HCT116 (cell line): Measurements from ENCODE around the gene SIX3. TPM values are rescaled to one million over a fixed set of nuclear protein-coding genes. Genes with fewer than 3 reads are reported as not detected.
A peak's percentile ranks its signal among the peaks of the same experiment; 100 is the strongest.

Experiments used
- ATAC-seq: fragments of 200-7000 bp; cut with Tn5 transposase; 2 replicates; pipeline ENCODE4 v1.9.1; 2020; ENCODE audit warnings: mild to moderate bottlenecking, moderate library complexity
- BruUV-seq: library from RNA; stranded (reverse); fragments of 400-500 nt; replicated peaks from 2 replicates; lab custom pipeline; 2021; lab: Mats Ljungman, UMichigan
- CTCF ChIA-PET: fragments of 300-600 bp; sonication (Branson Sonifier 250); formaldehyde crosslinking; loops from one replicate; lab custom pipeline; 2021; ENCODE audit warnings: antibody characterized with exemption; lab: Charles Lee
- POLR2A ChIA-PET: fragments of 300-600, 350-600 bp; sonication (Branson Sonifier 250); formaldehyde crosslinking; loops from one replicate; lab custom pipeline; 2021; ENCODE audit warnings: antibody characterized with exemption; lab: Charles Lee
- RAD21 ChIA-PET, 2 experiments: fragments of 300-600 bp; sonication (Branson Sonifier 250); formaldehyde crosslinking; loops; one replicate each; lab custom pipeline; 2023; ENCODE audit warnings: low total read pairs in 2 of 2; ENCODE audit not compliant: uncharacterized antibody in 2 of 2, unreplicated experiment in 2 of 2, low non-redundant PET in 1 of 2; lab: Charles Lee
- DNase-seq: peaks from one replicate; pipeline ENCODE4 v3.0.0-alpha.2; 2010; ENCODE audit warnings: low read depth, low spot score
- H2AFZ ChIP-seq: fragments of 200-600 bp; shearing (Covaris generic), sonication (generic); 2 replicates; pipeline ENCODE4 v1.6.1; 2017; ENCODE audit warnings: low read depth, mixed run types, mixed read lengths, antibody characterized with exemption, low read length; ENCODE audit not compliant: poor library complexity, severe bottlenecking
- H3K27ac ChIP-seq: 2 replicates; pipeline ENCODE4 v1.5.1; 2012; ENCODE audit warnings: low read depth, low read length
- H3K27me3 ChIP-seq: fragments of 200-600 bp; sonication (generic); 2 replicates; pipeline ENCODE4 v1.6.1; 2016; ENCODE audit warnings: mixed run types, low read length, mixed read lengths; ENCODE audit not compliant: insufficient read depth
- H3K36me3 ChIP-seq, 2 experiments: fragments of 200-500 bp in 1 of 2; fragments of 200-600 bp in 1 of 2; sonication (Bioruptor generic) in 1 of 2; sonication (generic) in 1 of 2; 2 replicates each; pipeline versions ENCODE4 v1.5.1 to v1.6.1; 2014 to 2016; ENCODE audit warnings: low read length in 2 of 2, inconsistent platforms in 1 of 2, mixed read lengths in 1 of 2, mixed run types in 1 of 2; ENCODE audit not compliant: insufficient read depth in 2 of 2, control insufficient read depth in 1 of 2
- H3K4me1 ChIP-seq, 2 experiments: fragments of 200-600 bp in 1 of 2; sonication (generic) in 1 of 2; 2 replicates each; pipeline versions ENCODE4 v1.5.1 to v1.6.1; 2012 to 2017; ENCODE audit warnings: low read length in 2 of 2, inconsistent platforms in 1 of 2, mild to moderate bottlenecking in 1 of 2, mixed read lengths in 1 of 2, mixed run types in 1 of 2, moderate library complexity in 1 of 2; ENCODE audit not compliant: insufficient read depth in 2 of 2, control insufficient read depth in 1 of 2
- H3K4me2 ChIP-seq: fragments of 200-600 bp; sonication (generic); 2 replicates; pipeline ENCODE4 v1.6.1; 2017; ENCODE audit warnings: mixed run types, low read length, mixed read lengths
- H3K4me3 ChIP-seq, 2 experiments: fragments of 200-600 bp in 1 of 2; sonication (generic) in 1 of 2; replicated peaks in 1 of 2; 2 replicates each; pipeline ENCODE4 v1.5.1; 2011 to 2016; ENCODE audit warnings: low read length in 2 of 2, control low read depth in 1 of 2, low read depth in 1 of 2, mild to moderate bottlenecking in 1 of 2, mixed read lengths in 1 of 2, mixed run types in 1 of 2
- H3K79me2 ChIP-seq: fragments of 200-600 bp; sonication (generic); 2 replicates; pipeline ENCODE4 v1.6.1; 2017; ENCODE audit warnings: mild to moderate bottlenecking, mixed run types, low read length, moderate library complexity, mixed read lengths; ENCODE audit not compliant: insufficient read depth
- H3K9ac ChIP-seq: fragments of 200-600 bp; sonication (generic); 2 replicates; pipeline ENCODE4 v1.6.1; 2016; ENCODE audit warnings: low read length, mixed read lengths
- H3K9me2 ChIP-seq: fragments of 200-600 bp; sonication (generic), shearing (Covaris generic); 2 replicates; pipeline ENCODE4 v1.6.1; 2017; ENCODE audit warnings: mixed run types, mild to moderate bottlenecking, moderate library complexity; ENCODE audit not compliant: insufficient read depth
- H3K9me3 ChIP-seq, 2 experiments: fragments of 200-500 bp in 1 of 2; fragments of 200-600 bp in 1 of 2; sonication (Bioruptor generic) in 1 of 2; sonication (generic) in 1 of 2; 2 replicates each; pipeline ENCODE4 v1.6.1; 2014 to 2017; ENCODE audit warnings: low read length in 2 of 2, mixed read lengths in 2 of 2, inconsistent platforms in 1 of 2, low read depth in 1 of 2, mild to moderate bottlenecking in 1 of 2, mixed run types in 1 of 2, moderate library complexity in 1 of 2; ENCODE audit not compliant: control insufficient read depth in 1 of 2, insufficient read depth in 1 of 2
- H4K20me1 ChIP-seq: fragments of 200-600 bp; sonication (generic), shearing (Covaris generic); 2 replicates; pipeline ENCODE4 v1.6.1; 2017; ENCODE audit warnings: mixed run types, mild to moderate bottlenecking, moderate library complexity; ENCODE audit not compliant: insufficient read depth
- CTCF ChIP-seq, 3 experiments: fragments of 200-600 bp in 1 of 3; sonication (generic) in 1 of 3; IDR thresholded peaks in 2 of 3; conservative IDR thresholded peaks in 1 of 3; 2 replicates each; pipeline ENCODE4 v1.5.1; 2012 to 2017; ENCODE audit warnings: low read depth in 2 of 3, low read length in 2 of 3, antibody characterized with exemption in 1 of 3, borderline replicate concordance in 1 of 3, control low read depth in 1 of 3, mild to moderate bottlenecking in 1 of 3, mixed read lengths in 1 of 3, mixed run types in 1 of 3, moderate library complexity in 1 of 3; ENCODE audit not compliant: insufficient read depth in 1 of 3
- EZH2phosphoT487 ChIP-seq: fragments of 200-600 bp; IDR thresholded peaks from 2 replicates; pipeline ENCODE4 v1.6.1; 2018; ENCODE audit warnings: antibody characterized with exemption, borderline replicate concordance
- POLR2A ChIP-seq: IDR thresholded peaks from 2 replicates; pipeline ENCODE4 v1.7.0; 2011; ENCODE audit warnings: borderline replicate concordance; ENCODE audit not compliant: insufficient read depth, insufficient read length; ENCODE audit errors: extremely low read depth
- RAD21 ChIP-seq: IDR thresholded peaks from 2 replicates; pipeline ENCODE4 v1.6.1; 2012; ENCODE audit warnings: low read depth, mild to moderate bottlenecking
- REST ChIP-seq: IDR thresholded peaks from 2 replicates; pipeline ENCODE4 v1.6.1; 2012; ENCODE audit warnings: low read depth
- SP1 ChIP-seq: IDR thresholded peaks from 2 replicates; pipeline ENCODE4 v1.6.1; 2012; ENCODE audit warnings: low read depth
- TCF7L2 ChIP-seq: IDR thresholded peaks from 2 replicates; pipeline ENCODE4 v1.7.0; 2011; ENCODE audit warnings: borderline replicate concordance, inconsistent platforms; ENCODE audit not compliant: insufficient read depth, insufficient read length; ENCODE audit errors: extremely low read depth
- intact Hi-C: fragments of 100-400 bp; cut with micrococcal nuclease; formaldehyde crosslinking; loops from 2 replicates; pipeline ENCODE4 v1.10.0; 2022
- total RNA-seq: library from RNA; stranded (reverse); gene quantifications from one replicate; pipeline ENCODE4 v1.2.1, GENCODE V29; 2021; ENCODE audit not compliant: unreplicated experiment

The SIX3 gene
- total RNA-seq, 1 experiment from 2014 or later: 1.2 TPM

- H3K27ac ChIP-seq: no peak overlapping the region
- intact Hi-C loops: loop anchor here (5.0 kb wide), 2 partner anchors 582 to 1097 kb away; no protein-coding TSS in a partner anchor
- H3K9me3 ChIP-seq: no peaks in the 10 kb centered on the region
- RAD21 ChIA-PET: interaction anchor here in 1 of 2 experiments (0.6 kb wide), 1 partner anchor 140 kb away, joined by 3 read pairs; no protein-coding TSS in a partner anchor
- TF ChIP-seq SP1 (no peak), CTCF (IDR thresholded peaks at IDR 0.05 in 2 of 3, conservative IDR thresholded peaks at IDR 0.05 in 1 of 3; ENCODE audit: borderline replicate concordance in 1 of 3, insufficient read depth in 1 of 3, low read depth in 2 of 3, low read length in 2 of 3) (peak; percentile 73 to 90 (median 89); a peak in 5 of 6 replicates), RAD21 (peak; percentile 88)
- TF ChIP-seq, all 23 proteins: peak for 2
- no peaks in the 10 kb centered on the region for H3K36me3 ChIP-seq
- BruUV-seq: no TSS peak
- H2AFZ ChIP-seq: no peak overlapping the region
- no peaks in the 10 kb centered on the region for H4K20me1 ChIP-seq
- H3K4me3 ChIP-seq: no peak overlapping the region
- H3K4me2 ChIP-seq: no peak overlapping the region
- H3K9ac ChIP-seq: no peak overlapping the region
- no peaks in the 10 kb centered on the region for H3K4me1 ChIP-seq
- H3K27me3 ChIP-seq: no peaks in the 10 kb centered on the region
- no peaks in the 10 kb centered on the region for H3K9me2 ChIP-seq
- ATAC-seq (peak; percentile 97), DNase-seq (peak; percentile 73)
- no peaks in the 10 kb centered on the region for H3K79me2 ChIP-seq
- POLR2A ChIA-PET: no interaction called here
- CTCF ChIA-PET: interaction anchor here (0.7 to 1.2 kb wide), 2 partner anchors 16 to 51 kb away, joined by 3 read pairs; no protein-coding TSS in a partner anchor
Observed at GRCh38 chr2:44974064-44974715, 32.7 kb downstream of the SIX3 start.

GRCh38 chr2:44975571-44976450 lies 34.3 kb downstream of the SIX3 start:
- H3K27ac ChIP-seq: no peak overlapping the region
- H3K36me3 ChIP-seq: no peaks in the 10 kb centered on the region
- H2AFZ ChIP-seq: no peak overlapping the region
- RAD21 ChIA-PET: no interaction called here
- intact Hi-C loops: no loop called here
- ATAC-seq: no peak
- no peaks in the 10 kb centered on the region for H3K9me3 ChIP-seq
- no peak overlapping the region for H3K4me2 ChIP-seq
- CTCF ChIA-PET: no interaction called here
- no peak for DNase-seq
- H3K4me3 ChIP-seq: no peak overlapping the region
- H3K79me2 ChIP-seq: no peaks in the 10 kb centered on the region
- no peaks in the 10 kb centered on the region for H3K4me1 ChIP-seq
- no peaks in the 10 kb centered on the region for H3K27me3 ChIP-seq
- POLR2A ChIA-PET: no interaction called here
- H3K9me2 ChIP-seq: no peaks in the 10 kb centered on the region
- no peak overlapping the region for H3K9ac ChIP-seq
- no peaks in the 10 kb centered on the region for H4K20me1 ChIP-seq
- no TSS peak for BruUV-seq
- TF ChIP-seq CTCF (IDR thresholded peaks at IDR 0.05 in 2 of 3, conservative IDR thresholded peaks at IDR 0.05 in 1 of 3; ENCODE audit: borderline replicate concordance in 1 of 3, insufficient read depth in 1 of 3, low read depth in 2 of 3, low read length in 2 of 3) (no peak), REST (no peak), TCF7L2 (no peak), EZH2phosphoT487 (no peak), POLR2A (no peak)
